22Rv1 (cell line): ENCODE data around the gene EGFR.

Experiments
- ZFX ChIP-seq: fragments of 450-650 bp; IDR thresholded peaks from 2 replicates; pipeline ENCODE4 v1.6.1; 2017; ENCODE audit warnings: antibody characterized with exemption, borderline replicate concordance
- TF ChIP-seq, protein P1 (sequence below): fragments of 450-650 bp; IDR thresholded peaks from 2 replicates; pipeline ENCODE4 v1.5.1; 2017; ENCODE audit warnings: mild to moderate bottlenecking

DNA sequence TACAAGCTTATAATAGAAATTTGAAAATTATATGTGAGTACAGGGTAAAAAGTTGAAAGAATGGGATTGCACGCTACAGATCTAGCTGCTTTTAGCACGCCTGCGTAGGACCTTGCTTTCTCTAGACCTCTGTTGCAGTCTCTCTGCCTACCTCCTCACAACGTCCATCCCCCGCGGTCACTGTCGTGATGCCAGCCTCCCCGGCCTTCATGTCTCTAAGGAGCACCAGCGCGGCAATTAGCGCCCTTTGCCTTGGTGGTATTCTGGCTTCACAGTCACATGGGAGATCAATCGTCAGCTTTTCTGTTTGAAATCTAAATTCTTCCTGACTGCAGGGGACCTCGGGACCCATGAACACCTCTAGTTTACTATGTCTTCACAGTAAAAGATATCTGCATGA lies 131.3 kb downstream of the EGFR start:
- TF ChIP-seq, protein P1, sequence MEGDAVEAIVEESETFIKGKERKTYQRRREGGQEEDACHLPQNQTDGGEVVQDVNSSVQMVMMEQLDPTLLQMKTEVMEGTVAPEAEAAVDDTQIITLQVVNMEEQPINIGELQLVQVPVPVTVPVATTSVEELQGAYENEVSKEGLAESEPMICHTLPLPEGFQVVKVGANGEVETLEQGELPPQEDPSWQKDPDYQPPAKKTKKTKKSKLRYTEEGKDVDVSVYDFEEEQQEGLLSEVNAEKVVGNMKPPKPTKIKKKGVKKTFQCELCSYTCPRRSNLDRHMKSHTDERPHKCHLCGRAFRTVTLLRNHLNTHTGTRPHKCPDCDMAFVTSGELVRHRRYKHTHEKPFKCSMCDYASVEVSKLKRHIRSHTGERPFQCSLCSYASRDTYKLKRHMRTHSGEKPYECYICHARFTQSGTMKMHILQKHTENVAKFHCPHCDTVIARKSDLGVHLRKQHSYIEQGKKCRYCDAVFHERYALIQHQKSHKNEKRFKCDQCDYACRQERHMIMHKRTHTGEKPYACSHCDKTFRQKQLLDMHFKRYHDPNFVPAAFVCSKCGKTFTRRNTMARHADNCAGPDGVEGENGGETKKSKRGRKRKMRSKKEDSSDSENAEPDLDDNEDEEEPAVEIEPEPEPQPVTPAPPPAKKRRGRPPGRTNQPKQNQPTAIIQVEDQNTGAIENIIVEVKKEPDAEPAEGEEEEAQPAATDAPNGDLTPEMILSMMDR = no peak
- TF ChIP-seq ZFX = no peak
